IMR-90 (cell line): ENCODE results near the gene PPP5C. TPM values are rescaled to one million over a fixed set of nuclear protein-coding genes. Genes with fewer than 3 reads are reported as not detected.
A peak's percentile ranks its signal among the peaks of the same experiment; 100 is the strongest.

Experiments used
- ATAC-seq: fragments of 200-7000 bp; cut with Tn5 transposase; 2 replicates; pipeline ENCODE4 v1.9.1; 2020; ENCODE audit warnings: low read depth, mild to moderate bottlenecking, moderate library complexity
- BruUV-seq: library from RNA; stranded (reverse); fragments of 400-500 nt; replicated peaks from 2 replicates; lab custom pipeline; 2021; lab: Mats Ljungman, UMichigan
- CTCF ChIA-PET: fragments of 300-600 bp; formaldehyde crosslinking; extraction: SDS; loops from one replicate; lab custom pipeline; 2021; ENCODE audit warnings: antibody characterized with exemption; lab: Yijun Ruan, JAX
- POLR2A ChIA-PET: fragments of 300-600 bp; sonication (Branson Sonifier 250); formaldehyde crosslinking; loops from one replicate; lab custom pipeline; 2022; ENCODE audit warnings: antibody characterized with exemption; ENCODE audit not compliant: unreplicated experiment; lab: Charles Lee
- DNase-seq: peaks from one replicate; pipeline ENCODE4 v3.0.0; 2013
- H2AFZ ChIP-seq: replicated peaks from 2 replicates; pipeline ENCODE3; 2013; ENCODE audit warnings: low read length, mild to moderate bottlenecking; ENCODE audit not compliant: poor library complexity
- H2AK5ac ChIP-seq: 2 replicates; pipeline ENCODE4 v1.6.1; 2013; ENCODE audit warnings: low read depth, low read length, inconsistent platforms
- H2AK9ac ChIP-seq: replicated peaks from 2 replicates; pipeline ENCODE3; 2013; ENCODE audit warnings: mild to moderate bottlenecking, low read depth, low read length, moderate library complexity; ENCODE audit not compliant: poor library complexity
- H2BK120ac ChIP-seq: 2 replicates; pipeline ENCODE4 v1.6.1; 2013; ENCODE audit warnings: low read depth, low read length, inconsistent platforms
- H2BK15ac ChIP-seq: 3 replicates; pipeline ENCODE4 v1.6.1; 2013; ENCODE audit warnings: low read depth, low read length, inconsistent platforms
- H2BK20ac ChIP-seq: 2 replicates; pipeline ENCODE4 v1.6.1; 2013; ENCODE audit warnings: low read depth, mild to moderate bottlenecking, inconsistent platforms, low read length, moderate library complexity
- H2BK5ac ChIP-seq: 2 replicates; pipeline ENCODE4 v1.6.1; 2013; ENCODE audit warnings: mild to moderate bottlenecking, low read depth, low read length, inconsistent platforms; ENCODE audit not compliant: poor library complexity, severe bottlenecking
- H3K14ac ChIP-seq: replicated peaks from 2 replicates; pipeline ENCODE4 v1.6.1; 2013; ENCODE audit warnings: low read depth, low read length, inconsistent platforms
- H3K18ac ChIP-seq: 2 replicates; pipeline ENCODE4 v1.6.1; 2013; ENCODE audit warnings: low read depth, low read length, control low read depth
- H3K23ac ChIP-seq: 2 replicates; pipeline ENCODE4 v1.6.1; 2013; ENCODE audit warnings: low read depth, low read length, inconsistent platforms
- H3K27ac ChIP-seq: 2 replicates; pipeline ENCODE4 v1.5.1; 2013; ENCODE audit warnings: mild to moderate bottlenecking, control low read depth, low read length; ENCODE audit not compliant: insufficient read depth
- H3K27me3 ChIP-seq: 2 replicates; pipeline ENCODE4 v1.6.1; 2013; ENCODE audit warnings: low read length; ENCODE audit not compliant: control insufficient read depth, insufficient read depth
- H3K36me3 ChIP-seq: 2 replicates; pipeline ENCODE4 v1.6.1; 2013; ENCODE audit warnings: low read length, mixed read lengths; ENCODE audit not compliant: control insufficient read depth, insufficient read depth
- H3K4ac ChIP-seq: 2 replicates; pipeline ENCODE4 v1.6.1; 2013; ENCODE audit warnings: low read depth, low read length, inconsistent platforms
- H3K4me1 ChIP-seq: 2 replicates; pipeline ENCODE4 v1.6.1; 2013; ENCODE audit warnings: low read length, mixed read lengths; ENCODE audit not compliant: control insufficient read depth, insufficient read depth
- H3K4me2 ChIP-seq: 2 replicates; pipeline ENCODE4 v1.6.1; 2013; ENCODE audit warnings: low read depth, mild to moderate bottlenecking, control low read depth, low read length, moderate library complexity
- H3K4me3 ChIP-seq: 2 replicates; pipeline ENCODE4 v1.5.1; 2013; ENCODE audit warnings: low read depth, mild to moderate bottlenecking, control low read depth, low read length, moderate library complexity; ENCODE audit not compliant: insufficient read depth
- H3K56ac ChIP-seq: 2 replicates; pipeline ENCODE4 v1.6.1; 2013; ENCODE audit warnings: low read length, inconsistent platforms; ENCODE audit not compliant: insufficient read depth; ENCODE audit errors: extremely low read depth
- H3K79me1 ChIP-seq, 2 experiments: 2 replicates each; pipeline ENCODE4 v1.6.1; 2013; ENCODE audit warnings: low read length in 2 of 2, inconsistent platforms in 1 of 2, low read depth in 1 of 2
- H3K9ac ChIP-seq: 2 replicates; pipeline ENCODE4 v1.6.1; 2013; ENCODE audit warnings: low read depth, low read length, control low read depth
- H3K9me1 ChIP-seq: 2 replicates; pipeline ENCODE4 v1.6.1; 2013; ENCODE audit warnings: low read length, inconsistent platforms; ENCODE audit not compliant: insufficient read depth
- H3K9me3 ChIP-seq: 2 replicates; pipeline ENCODE4 v1.6.1; 2013; ENCODE audit warnings: low read length; ENCODE audit not compliant: control insufficient read depth, insufficient read depth
- H4K20me1 ChIP-seq: 2 replicates; pipeline ENCODE4 v1.6.1; 2013; ENCODE audit warnings: low read length, inconsistent platforms; ENCODE audit not compliant: insufficient read depth
- H4K5ac ChIP-seq: 2 replicates; pipeline ENCODE4 v1.6.1; 2013; ENCODE audit warnings: mild to moderate bottlenecking, low read depth, low read length, control low read depth
- H4K8ac ChIP-seq, 2 experiments: 2 replicates each; pipeline ENCODE4 v1.6.1; 2013; ENCODE audit warnings: low read depth in 2 of 2, low read length in 2 of 2, control low read depth in 1 of 2, inconsistent platforms in 1 of 2
- H4K91ac ChIP-seq: 2 replicates; pipeline ENCODE4 v1.6.1; 2013; ENCODE audit warnings: low read depth, low read length, inconsistent platforms; ENCODE audit not compliant: insufficient read depth
- BHLHE40 ChIP-seq: fragments of 150-350 bp; IDR thresholded peaks from 2 replicates; pipeline ENCODE4 v1.6.1; 2016; ENCODE audit warnings: mild to moderate bottlenecking, low read depth, low read length
- CHD1 ChIP-seq: IDR thresholded peaks from 2 replicates; pipeline ENCODE4 v1.6.1; 2012; ENCODE audit warnings: low read depth, low read length, improper control_type of control experiment
- CTCF ChIP-seq: conservative IDR thresholded peaks from 2 replicates; pipeline ENCODE4 v1.5.1; 2012; ENCODE audit warnings: mild to moderate bottlenecking, low read depth, low read length, improper control_type of control experiment
- FOS ChIP-seq: fragments of 150-350 bp; IDR thresholded peaks from 2 replicates; pipeline ENCODE4 v1.6.1; 2016; ENCODE audit warnings: low read depth, low read length
- MAZ ChIP-seq: IDR thresholded peaks from 2 replicates; pipeline ENCODE4 v1.6.1; 2012; ENCODE audit warnings: low read depth, mild to moderate bottlenecking, low read length, improper control_type of control experiment, moderate library complexity, borderline replicate concordance
- POLR2A ChIP-seq: IDR thresholded peaks from 2 replicates; pipeline ENCODE4 v1.6.1; 2012; ENCODE audit warnings: mild to moderate bottlenecking, low read depth, low read length
- RFX5 ChIP-seq: IDR thresholded peaks from 2 replicates; pipeline ENCODE4 v1.8.0; 2012; ENCODE audit warnings: low read depth, mild to moderate bottlenecking, low read length, moderate library complexity
- SMC3 ChIP-seq: fragments of 150-350 bp; IDR thresholded peaks from 2 replicates; pipeline ENCODE4 v1.6.1; 2016; ENCODE audit warnings: low read depth, mild to moderate bottlenecking, antibody characterized with exemption, low read length, moderate library complexity
- WGBS, 2 experiments: methylation state at CpG; one replicate each; pipeline versions ENCODE4 v1.1.5 to v1.1.7; 2013; ENCODE audit warnings: missing lambda C conversion rate in 2 of 2; ENCODE audit not compliant: insufficient read length in 1 of 2; ENCODE audit errors: extremely low coverage in 2 of 2; 5-methylcytosine and 5-hydroxymethylcytosine counted together
- dilution Hi-C: fragments of 300-500 bp; cut with HindIII; formaldehyde crosslinking; loops from one replicate; pipeline ENCODE4 v1.14.3; 2018; ENCODE audit warnings: low sequenced_read_pairs; ENCODE audit not compliant: unreplicated experiment
- in situ Hi-C: fragments of 300-500 bp; cut with MboI; formaldehyde crosslinking; loops from 3 replicates; pipeline ENCODE4 v1.14.3; 2019; ENCODE audit warnings: low sequenced_read_pairs, inconsistent platforms, mixed read lengths
- intact Hi-C: fragments of 100-400 bp; cut with micrococcal nuclease; formaldehyde crosslinking; loops from 2 replicates; pipeline ENCODE4 v1.10.0; 2022
- polyA plus RNA-seq, 3 experiments: library from polyadenylated mRNA; depleted of rRNA; stranded (reverse); fragments of >200 nt; gene quantifications; 2 replicates each; pipeline ENCODE4 v1.2.3, GENCODE V29; 2012; ENCODE audit warnings: low replicate concordance in 1 of 3
- total RNA-seq: library from RNA; depleted of rRNA; stranded (reverse); fragments of >200 nt; gene quantifications from 2 replicates; pipeline ENCODE4 v1.2.3, GENCODE V29; 2012

PPP5C gene
- total and polyA plus RNA-seq, 2 of the 4 experiments (the other 2 are of a cell fraction): 80.5 to 128 TPM

GRCh38 chr19:46303691-46304397 lies 43.0 kb upstream of the PPP5C start:
- no peak overlapping the region for H4K91ac ChIP-seq
- H4K8ac ChIP-seq: no peak overlapping the region
- H4K5ac ChIP-seq: no peak overlapping the region
- no peak overlapping the region for H2AK9ac ChIP-seq
- DNase-seq: no peak
- H3K79me1 ChIP-seq: no peaks in the 10 kb centered on the region
- in situ Hi-C loops: no loop called here
- ChIA-PET CTCF (no interaction called here), POLR2A (no interaction called here)
- no peak overlapping the region for H3K18ac ChIP-seq
- peaks cover 3% of the 10 kb centered on the region; the same call in 1 of the 2 replicates for H3K4me1 ChIP-seq
- H2AK5ac ChIP-seq: no peak overlapping the region
- H3K27me3 ChIP-seq: peaks cover 19% of the 10 kb centered on the region
- no peak overlapping the region for H3K9ac ChIP-seq
- H3K4me3 ChIP-seq: no peak overlapping the region
- H3K14ac ChIP-seq: no peak overlapping the region
- no peak overlapping the region for H2BK15ac ChIP-seq
- H3K4me2 ChIP-seq: no peak overlapping the region
- H3K56ac ChIP-seq: no peak overlapping the region
- H3K36me3 ChIP-seq: no peaks in the 10 kb centered on the region
- no peak overlapping the region for H3K4ac ChIP-seq
- no peaks in the 10 kb centered on the region for H3K9me1 ChIP-seq
- dilution Hi-C loops: no loop called here
- no TSS peak for BruUV-seq
- no peak overlapping the region for H3K23ac ChIP-seq
- H2AFZ ChIP-seq: peak overlapping the region; percentile 51
- no peak overlapping the region for H3K27ac ChIP-seq
- no peak overlapping the region for H2BK5ac ChIP-seq
- H2BK20ac ChIP-seq: no peak overlapping the region
- intact Hi-C loops: no loop called here
- ATAC-seq: no peak
- H4K20me1 ChIP-seq: no peaks in the 10 kb centered on the region
- 22% methylated on average over 19 of the region's 56 CpGs; no CpG with 5 or more reads in 1 of the 2 experiments for WGBS, 2 experiments
- H3K9me3 ChIP-seq: peaks cover 9% of the 10 kb centered on the region
- H2BK120ac ChIP-seq: no peak overlapping the region
- TF ChIP-seq RFX5 (no peak), MAZ (no peak), CTCF (no peak), CHD1 (no peak), BHLHE40 (no peak), POLR2A (no peak), FOS (no peak), SMC3 (no peak)
